ENCODE measurements around the gene LNX1.

LNX1 gene

GRCh38 chr4:53431052-53431451 lies 160.2 kb downstream of the LNX1 start:
- Histone ChIP-seq H2AFZ (no peak overlapping the region), H3K27ac (no peak overlapping the region), H3K79me2 (no peaks in the 10 kb centered on the region), H3K9ac (no peak overlapping the region), H3K4me2 (ENCODE audit: low read length) (no peak overlapping the region), H3K9me3 (ENCODE audit: control insufficient read depth, low read length) (no peaks in the 10 kb centered on the region), H3K36me3 (ENCODE audit: control insufficient read depth, insufficient read depth, low read length) (no peaks in the 10 kb centered on the region), H3K4me1 (no peaks in the 10 kb centered on the region), H3K27me3 (ENCODE audit: control insufficient read depth, insufficient read depth, low read length) (no peaks in the 10 kb centered on the region), H3K4me3 (ENCODE audit: low read depth, low read length) (no peak overlapping the region)
- no peak for TF ChIP-seq CTCF (IDR thresholded peaks at IDR 0.05)

- Histone ChIP-seq H3K4me2 (ENCODE audit: low read length) (no peak overlapping the region), H3K4me1 (no peaks in the 10 kb centered on the region), H3K9me3 (ENCODE audit: control insufficient read depth, low read length) (no peaks in the 10 kb centered on the region), H3K27me3 (ENCODE audit: control insufficient read depth, insufficient read depth, low read length) (no peaks in the 10 kb centered on the region), H3K27ac (no peak overlapping the region), H3K9ac (no peak overlapping the region), H3K36me3 (ENCODE audit: control insufficient read depth, insufficient read depth, low read length) (no peaks in the 10 kb centered on the region), H3K4me3 (ENCODE audit: low read depth, low read length) (no peak overlapping the region), H2AFZ (no peak overlapping the region), H3K79me2 (no peaks in the 10 kb centered on the region)
- no peak for TF ChIP-seq CTCF (IDR thresholded peaks at IDR 0.05)
Observed at GRCh38 chr4:53427366-53427765, 163.9 kb downstream of the LNX1 start.

GRCh38 chr4:53424280-53424679 lies 167.0 kb downstream of the LNX1 start:
- H2AFZ ChIP-seq: no peak overlapping the region
- H3K79me2 ChIP-seq: no peaks in the 10 kb centered on the region
- H3K4me2 ChIP-seq (ENCODE audit: low read length): no peak overlapping the region
- no peak overlapping the region for H3K4me3 ChIP-seq (ENCODE audit: low read depth, low read length)
- H3K27ac ChIP-seq: no peak overlapping the region
- no peaks in the 10 kb centered on the region for H3K9me3 ChIP-seq (ENCODE audit: control insufficient read depth, low read length)
- no peak overlapping the region for H3K9ac ChIP-seq
- no peak for TF ChIP-seq CTCF (IDR thresholded peaks at IDR 0.05)
- no peaks in the 10 kb centered on the region for H3K4me1 ChIP-seq
- no peaks in the 10 kb centered on the region for H3K27me3 ChIP-seq (ENCODE audit: control insufficient read depth, insufficient read depth, low read length)
- H3K36me3 ChIP-seq (ENCODE audit: control insufficient read depth, insufficient read depth, low read length): no peaks in the 10 kb centered on the region

- Histone ChIP-seq H3K79me2 (no peaks in the 10 kb centered on the region), H3K9ac (no peak overlapping the region), H3K4me2 (ENCODE audit: low read length) (no peak overlapping the region), H3K27me3 (ENCODE audit: control insufficient read depth, insufficient read depth, low read length) (no peaks in the 10 kb centered on the region), H3K36me3 (ENCODE audit: control insufficient read depth, insufficient read depth, low read length) (no peaks in the 10 kb centered on the region), H3K9me3 (ENCODE audit: control insufficient read depth, low read length) (no peaks in the 10 kb centered on the region), H3K4me3 (ENCODE audit: low read depth, low read length) (no peak overlapping the region), H3K4me1 (no peaks in the 10 kb centered on the region), H3K27ac (no peak overlapping the region), H2AFZ (no peak overlapping the region)
- TF ChIP-seq CTCF (IDR thresholded peaks at IDR 0.05): no peak
Observed at GRCh38 chr4:53422367-53422766, 168.9 kb downstream of the LNX1 start.

GRCh38 chr4:53421791-53422190 lies 169.5 kb downstream of the LNX1 start:
- Histone ChIP-seq H3K36me3 (ENCODE audit: control insufficient read depth, insufficient read depth, low read length) (no peaks in the 10 kb centered on the region), H3K27me3 (ENCODE audit: control insufficient read depth, insufficient read depth, low read length) (no peaks in the 10 kb centered on the region), H3K4me1 (no peaks in the 10 kb centered on the region), H3K79me2 (no peaks in the 10 kb centered on the region), H3K4me3 (ENCODE audit: low read depth, low read length) (no peak overlapping the region), H3K4me2 (ENCODE audit: low read length) (no peak overlapping the region), H3K9me3 (ENCODE audit: control insufficient read depth, low read length) (no peaks in the 10 kb centered on the region), H3K9ac (no peak overlapping the region), H2AFZ (no peak overlapping the region), H3K27ac (no peak overlapping the region)
- TF ChIP-seq CTCF (IDR thresholded peaks at IDR 0.05): no peak

All from parathyroid adenoma (tissue), 2 donors.